CD4-positive, alpha-beta T cell treated with Interleukin-2 at 100 ng/mL for 4 hours (primary cell): ENCODE measurements around the gene PSENEN.

Experiments used
- DNase-seq: peaks from one replicate; pipeline ENCODE4 v3.0.0-alpha.2; 2020; ENCODE audit warnings: low spot score

The PSENEN gene

DNA sequence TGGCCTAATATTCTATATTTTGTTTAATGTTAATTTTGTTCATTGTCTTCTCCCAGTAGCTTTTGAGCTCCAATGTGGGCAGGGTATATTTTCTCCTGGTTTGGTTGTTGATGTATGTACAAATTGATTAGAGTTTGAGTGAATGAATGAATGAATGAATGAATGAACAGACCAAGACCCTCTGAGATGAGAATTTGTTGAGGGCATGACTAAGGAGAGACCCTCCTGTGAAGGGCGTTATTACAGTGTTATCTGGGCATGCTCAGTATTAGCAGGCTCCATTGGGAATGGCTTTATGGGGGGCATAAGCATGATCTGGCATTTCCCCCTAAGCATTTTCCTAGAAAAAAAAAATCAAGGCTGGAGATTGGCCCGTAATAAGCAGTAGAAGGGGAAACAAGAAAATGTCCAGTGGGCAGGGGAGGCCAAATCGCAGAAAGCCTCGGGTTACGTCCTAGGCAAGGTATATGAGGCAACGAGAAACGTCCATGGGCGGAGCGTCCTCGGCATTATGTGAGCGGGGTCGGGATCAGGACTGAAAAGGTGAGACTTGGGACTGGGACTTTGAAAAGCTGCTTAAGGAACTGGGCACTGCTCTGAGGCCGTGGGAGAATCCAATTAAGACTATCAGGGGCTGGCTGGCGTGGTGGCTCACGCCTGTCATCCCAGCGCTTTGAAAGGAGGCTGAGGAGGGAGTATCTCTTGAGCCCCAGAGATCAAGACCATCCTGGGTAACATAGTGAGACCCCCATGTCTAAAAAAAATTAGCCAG, 29.0 kb downstream of the PSENEN start:
- DNase-seq, result no peak

DNA sequence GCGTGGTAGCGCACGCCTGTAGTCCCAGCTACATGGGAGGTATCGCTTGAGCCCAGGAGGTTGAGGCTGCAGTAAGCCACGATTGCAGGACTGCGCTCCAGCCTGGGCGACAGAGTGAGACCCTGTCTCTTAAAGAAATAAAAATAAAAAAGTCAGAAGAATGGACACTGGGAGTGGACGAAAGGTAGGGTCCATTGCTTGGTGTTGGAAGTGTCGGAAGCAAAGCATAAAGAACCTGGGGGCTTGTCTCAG, 29.5 kb downstream of the PSENEN start:
- DNase-seq, result no peak

DNA sequence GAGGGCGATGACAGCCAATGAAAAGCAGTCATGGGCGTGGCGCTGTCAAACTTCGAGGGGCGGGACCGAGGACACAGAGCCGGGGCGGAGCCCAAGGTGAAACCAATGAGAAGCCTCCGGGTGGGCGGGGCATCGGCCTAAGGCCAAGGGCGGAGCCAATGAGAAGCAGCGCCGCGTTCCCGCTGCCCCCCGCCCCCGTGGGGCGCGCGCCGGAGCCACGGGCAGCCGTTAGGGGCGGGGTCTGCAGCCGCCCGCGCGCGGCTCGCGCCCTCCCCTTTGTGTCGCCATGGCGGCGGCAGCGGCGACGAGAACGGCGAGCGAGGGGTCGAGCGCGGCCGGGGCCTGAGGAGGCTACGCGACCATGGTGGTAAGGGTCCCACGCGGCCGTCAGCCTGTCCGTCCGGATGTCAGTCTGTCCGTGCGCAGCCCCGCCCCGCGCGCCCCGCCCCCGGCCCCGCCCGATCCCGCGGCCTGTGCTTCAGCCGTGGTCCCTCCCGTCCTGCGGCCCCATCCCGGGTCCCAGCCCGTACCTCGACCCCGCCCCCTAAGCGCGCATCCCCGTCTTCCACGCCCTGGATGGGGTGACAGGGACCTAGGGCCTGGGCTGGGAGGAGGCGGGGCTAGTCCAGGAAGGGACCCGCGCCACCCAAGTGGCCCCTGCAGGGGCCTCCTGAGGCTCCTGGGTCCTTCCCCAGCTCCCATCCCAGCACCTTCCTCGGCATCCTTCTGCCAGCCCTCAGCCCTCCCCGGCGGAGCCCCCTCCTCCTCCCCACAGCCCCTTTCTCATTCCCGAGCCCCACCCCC, 30.0 kb downstream of the PSENEN start, which contains the start of gene ARHGAP33:
TSS of gene ARHGAP33 (plus strand) at position 267 of the 804 bp plus-strand sequence. CDS start at position 362, 95 bp downstream.
- peak; percentile 99 for DNase-seq

DNA sequence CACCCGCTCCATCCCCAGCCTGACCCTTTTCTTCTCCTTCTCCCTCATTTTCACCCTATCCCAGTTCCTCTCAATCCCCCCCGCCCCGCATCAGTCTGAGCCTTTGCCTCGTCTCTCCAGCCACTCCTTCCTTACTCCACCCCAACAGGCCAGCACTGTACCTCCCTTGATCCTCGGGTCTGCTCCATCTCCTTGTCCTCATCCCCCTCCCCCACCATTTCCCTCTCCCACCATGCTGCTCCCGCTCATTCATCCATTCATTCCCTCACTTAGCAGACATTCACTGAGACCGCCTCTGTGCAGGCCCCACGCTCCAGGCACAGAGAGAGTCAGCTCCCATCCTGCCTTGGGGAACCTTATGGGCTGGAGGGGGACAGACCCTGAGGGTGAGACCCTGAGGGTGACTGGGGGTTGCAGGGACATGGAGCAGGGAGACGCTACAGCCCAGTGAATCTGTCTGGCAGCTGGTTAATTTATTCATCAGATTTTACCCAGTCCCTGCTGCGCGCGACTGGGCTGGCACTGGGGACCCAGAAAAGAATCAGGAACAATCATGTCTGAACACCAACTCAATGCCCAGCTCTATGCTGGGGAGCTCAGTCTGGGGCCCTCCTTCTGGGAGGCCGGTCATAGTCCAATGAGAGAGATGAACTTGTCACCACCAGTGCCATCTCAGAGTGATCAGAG, 30.8 kb downstream of the PSENEN start:
- DNase-seq, result no peak

DNA sequence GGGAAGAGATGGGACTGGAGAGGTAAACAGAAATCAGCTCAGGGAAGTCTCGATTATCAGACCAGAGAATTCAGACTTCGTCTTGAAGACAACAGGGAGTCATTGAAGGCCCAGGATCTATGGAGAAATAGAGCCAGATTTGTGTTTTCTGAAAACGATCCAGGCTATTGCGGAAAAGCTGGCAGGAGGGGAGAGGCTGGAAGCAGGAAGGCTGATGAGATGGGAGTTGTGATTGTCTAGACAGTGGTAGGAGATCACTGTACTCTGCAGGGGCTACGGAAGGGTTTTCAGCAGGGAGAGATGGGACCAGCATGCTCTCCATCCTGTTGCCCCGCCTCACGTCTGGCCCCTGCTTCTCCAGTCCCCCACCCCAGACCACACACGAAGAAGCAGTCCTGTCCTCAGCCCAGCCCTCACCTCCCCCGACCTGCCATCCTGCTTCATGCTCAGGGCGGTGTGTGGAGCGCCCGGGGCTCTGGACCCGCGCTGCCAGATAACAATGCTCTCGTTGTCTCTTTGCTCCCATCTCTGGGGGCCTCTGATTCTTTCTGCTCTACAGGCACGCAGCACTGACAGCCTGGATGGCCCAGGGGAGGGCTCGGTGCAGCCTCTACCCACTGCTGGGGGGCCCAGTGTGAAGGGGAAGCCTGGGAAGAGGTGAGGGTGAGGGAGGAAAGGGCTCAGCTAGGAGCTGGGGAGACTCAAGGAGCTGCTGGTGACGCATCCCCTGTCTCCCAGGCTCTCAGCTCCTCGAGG, 31.8 kb downstream of the PSENEN start:
- no peak for DNase-seq

DNA sequence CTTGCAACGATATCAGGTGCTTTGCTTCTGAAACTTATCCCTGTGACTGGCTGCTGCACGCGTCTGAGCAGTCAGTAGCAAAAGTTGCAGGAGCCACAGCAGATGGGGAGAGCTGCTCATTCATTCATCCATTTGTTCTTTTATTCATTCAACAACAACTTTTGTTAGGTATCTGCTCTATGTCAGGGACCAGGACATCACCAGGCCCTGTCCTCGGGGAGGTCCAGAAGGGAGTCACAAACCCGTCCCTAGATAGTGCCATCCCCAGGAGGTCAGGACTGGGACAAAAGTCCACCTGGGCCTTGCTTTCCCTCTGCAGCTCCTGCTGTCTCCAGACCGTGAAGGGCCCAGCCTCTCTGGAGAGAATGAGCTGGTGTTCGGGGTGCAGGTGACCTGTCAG, 32.5 kb downstream of the PSENEN start:
- no peak for DNase-seq

DNA sequence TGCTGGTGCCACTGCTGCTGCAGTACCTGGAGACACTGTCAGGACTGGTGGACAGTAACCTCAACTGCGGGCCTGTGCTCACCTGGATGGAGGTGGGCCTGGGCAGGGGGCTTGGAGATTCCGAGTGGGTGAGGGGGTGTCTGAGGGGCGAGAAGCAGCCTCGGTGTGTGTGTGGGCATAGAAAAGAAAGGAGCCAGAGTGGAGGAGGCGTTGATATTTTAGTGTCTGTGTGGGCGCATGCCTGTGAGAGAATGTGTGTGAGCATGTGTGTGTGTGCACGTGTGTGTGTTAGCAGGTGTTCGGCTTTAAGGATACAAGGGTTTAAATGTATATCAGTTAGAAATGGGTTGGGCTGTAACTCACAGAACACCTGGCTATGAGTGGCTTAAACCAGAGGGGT, 33.6 kb downstream of the PSENEN start:
- no peak for DNase-seq

DNA sequence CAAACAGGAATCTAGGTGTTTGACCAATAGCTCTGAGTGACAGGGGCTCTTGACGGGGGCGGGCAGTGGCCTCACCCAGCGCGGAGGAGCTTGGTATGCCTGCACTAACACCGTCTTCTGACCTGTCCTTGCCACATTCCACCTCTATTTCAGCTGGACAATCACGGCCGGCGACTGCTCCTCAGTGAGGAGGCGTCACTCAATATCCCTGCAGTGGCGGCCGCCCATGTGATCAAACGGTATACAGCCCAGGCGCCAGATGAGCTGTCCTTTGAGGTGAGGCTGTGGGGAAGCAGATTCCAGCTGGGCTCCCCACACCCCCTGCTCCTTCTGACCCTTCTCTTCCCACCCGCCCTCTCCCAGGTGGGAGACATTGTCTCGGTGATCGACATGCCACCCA, 34.6 kb downstream of the PSENEN start:
- no peak for DNase-seq

DNA sequence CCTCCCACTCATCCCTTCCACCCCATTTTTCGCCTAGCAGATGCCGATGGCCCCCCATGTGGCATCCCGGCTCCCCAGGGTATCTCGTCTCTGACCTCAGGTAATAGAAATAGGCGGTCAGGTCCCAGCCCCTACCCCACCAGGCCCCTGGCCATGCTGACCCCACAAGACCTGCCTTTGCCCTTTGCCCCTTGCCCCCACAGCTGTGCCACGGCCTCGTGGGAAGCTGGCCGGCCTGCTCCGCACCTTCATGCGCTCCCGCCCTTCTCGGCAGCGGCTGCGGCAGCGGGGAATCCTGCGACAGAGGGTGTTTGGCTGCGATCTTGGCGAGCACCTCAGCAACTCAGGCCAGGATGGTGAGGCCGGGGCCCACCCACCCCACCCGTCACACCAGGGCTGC, 35.3 kb downstream of the PSENEN start:
- DNase-seq, result no peak

DNA sequence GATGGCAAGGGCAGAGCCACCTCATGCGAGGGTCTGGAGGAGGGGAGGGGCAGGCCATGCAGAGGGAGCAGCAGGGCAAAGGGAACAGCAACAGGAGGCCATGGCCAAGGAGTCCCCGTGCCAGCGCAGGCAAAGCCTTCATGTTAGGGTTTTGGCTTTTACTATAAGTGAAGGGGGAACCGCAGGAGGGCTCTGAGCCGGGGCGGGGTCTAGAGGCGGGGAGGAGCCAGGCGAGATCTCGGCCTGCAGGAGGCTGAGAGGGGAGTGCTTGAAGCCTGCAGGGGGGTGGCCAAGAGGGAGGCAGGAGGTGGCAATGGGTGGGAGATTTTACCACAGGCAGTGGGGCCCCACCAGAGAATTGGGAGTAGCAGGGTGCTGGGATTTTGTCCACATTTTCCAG, 36.2 kb downstream of the PSENEN start:
- no peak for DNase-seq

DNA sequence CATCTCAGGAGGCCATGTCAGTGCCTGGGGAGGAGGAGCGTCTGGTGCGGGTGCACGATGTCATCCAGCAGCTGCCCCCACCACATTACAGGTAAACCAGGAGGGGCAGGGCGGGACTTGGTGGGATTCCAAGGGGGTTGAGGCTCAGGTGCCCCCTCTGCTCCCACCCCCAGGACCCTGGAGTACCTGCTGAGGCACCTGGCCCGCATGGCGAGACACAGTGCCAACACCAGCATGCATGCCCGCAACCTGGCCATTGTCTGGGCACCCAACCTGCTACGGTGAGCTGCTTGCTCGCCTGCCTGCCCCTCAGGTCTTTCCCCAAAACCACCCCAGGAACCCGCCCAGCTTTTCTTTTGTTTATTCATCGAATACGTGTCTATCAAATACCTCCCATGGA, 37.1 kb downstream of the PSENEN start:
- DNase-seq, result no peak

DNA sequence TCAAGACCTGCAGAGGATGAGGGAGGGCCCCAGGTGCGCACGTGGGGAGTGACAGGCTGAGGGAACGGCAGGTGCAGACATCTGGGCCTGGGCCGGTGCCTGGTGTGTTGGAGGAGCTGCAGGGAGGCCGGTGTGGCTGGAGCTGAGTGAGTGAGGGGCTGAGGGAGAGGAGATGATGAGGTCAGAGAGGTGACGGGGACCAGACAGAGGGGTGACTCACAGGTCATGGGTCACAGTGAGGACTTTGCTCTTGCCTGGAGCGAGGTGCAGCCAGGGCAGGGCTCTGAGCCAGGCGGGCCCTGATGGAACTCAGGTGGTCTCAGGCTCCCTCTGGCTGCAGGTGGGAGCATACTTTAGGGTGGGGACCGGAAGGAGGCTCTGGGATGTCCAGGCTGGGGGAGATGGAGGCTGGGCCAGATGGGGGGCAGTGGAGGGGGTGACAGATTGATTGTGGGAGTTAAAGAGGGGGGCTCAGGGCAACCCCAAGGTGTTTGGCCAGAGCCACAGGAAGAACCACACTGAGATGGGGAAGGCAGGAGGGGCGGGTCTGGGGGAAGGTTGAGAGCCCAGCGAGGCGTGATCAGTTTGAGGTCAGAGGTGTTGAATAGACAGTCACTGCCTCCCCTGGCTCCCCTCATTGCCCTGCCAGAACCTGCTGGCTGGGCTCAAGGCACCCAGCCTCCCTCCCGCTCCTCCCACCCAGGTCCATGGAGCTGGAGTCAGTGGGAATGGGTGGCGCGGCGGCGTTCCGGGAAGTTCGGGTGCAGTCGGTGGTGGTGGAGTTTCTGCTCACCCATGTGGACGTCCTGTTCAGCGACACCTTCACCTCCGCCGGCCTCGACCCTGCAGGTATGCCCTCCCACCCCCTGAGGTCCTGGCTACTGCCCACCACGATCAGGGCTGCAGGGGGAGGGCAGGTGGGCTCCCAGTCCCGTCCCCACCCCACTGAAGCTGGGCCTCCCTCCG, 38.3 kb downstream of the PSENEN start:
- no peak for DNase-seq

DNA sequence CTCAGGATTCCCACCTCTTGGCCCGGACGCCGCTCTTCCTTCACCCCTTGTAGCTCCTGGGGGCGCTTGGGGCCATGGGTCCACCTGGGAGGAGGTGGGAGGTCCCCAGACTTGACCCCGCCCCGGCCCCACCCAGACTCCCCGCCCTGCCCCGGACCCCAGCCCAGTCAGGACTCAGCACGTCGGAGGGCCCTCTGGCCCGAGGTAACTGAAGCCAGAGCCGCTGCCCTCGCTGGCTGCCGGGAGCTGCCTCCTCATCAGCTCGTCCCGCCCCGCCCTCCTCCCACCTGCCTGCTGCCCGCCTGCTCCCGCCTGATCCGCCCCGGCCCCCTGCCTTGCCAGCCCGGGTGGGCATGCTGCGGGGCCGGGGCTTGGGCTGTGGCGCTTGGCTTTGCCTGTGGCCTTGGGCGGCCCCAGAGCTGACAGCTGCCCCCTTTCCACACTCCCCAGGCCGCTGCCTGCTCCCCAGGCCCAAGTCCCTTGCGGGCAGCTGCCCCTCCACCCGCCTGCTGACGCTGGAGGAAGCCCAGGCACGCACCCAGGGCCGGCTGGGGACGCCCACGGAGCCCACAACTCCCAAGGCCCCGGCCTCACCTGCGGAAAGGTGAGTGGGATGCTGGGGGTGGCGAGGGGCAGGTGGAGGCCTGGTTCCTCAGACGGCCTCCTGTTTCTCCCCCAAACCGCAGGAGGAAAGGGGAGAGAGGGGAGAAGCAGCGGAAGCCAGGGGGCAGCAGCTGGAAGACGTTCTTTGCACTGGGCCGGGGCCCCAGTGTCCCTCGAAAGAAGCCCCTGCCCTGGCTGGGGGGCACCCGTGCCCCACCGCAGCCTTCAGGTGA, 39.3 kb downstream of the PSENEN start:
- no peak for DNase-seq

DNA sequence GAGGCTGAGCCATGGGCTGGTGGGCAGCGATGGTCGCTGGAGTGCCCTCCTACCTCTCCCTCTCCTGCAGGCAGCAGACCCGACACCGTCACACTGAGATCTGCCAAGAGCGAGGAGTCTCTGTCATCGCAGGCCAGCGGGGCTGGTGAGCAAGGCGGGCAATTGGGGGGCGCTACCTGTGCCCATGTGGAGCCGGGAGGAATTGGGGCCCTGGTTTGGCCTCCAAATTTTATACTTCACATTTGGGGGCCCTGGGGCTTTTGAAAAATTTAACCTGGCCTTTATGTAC, 39.8 kb downstream of the PSENEN start:
- DNase-seq, result no peak

DNA sequence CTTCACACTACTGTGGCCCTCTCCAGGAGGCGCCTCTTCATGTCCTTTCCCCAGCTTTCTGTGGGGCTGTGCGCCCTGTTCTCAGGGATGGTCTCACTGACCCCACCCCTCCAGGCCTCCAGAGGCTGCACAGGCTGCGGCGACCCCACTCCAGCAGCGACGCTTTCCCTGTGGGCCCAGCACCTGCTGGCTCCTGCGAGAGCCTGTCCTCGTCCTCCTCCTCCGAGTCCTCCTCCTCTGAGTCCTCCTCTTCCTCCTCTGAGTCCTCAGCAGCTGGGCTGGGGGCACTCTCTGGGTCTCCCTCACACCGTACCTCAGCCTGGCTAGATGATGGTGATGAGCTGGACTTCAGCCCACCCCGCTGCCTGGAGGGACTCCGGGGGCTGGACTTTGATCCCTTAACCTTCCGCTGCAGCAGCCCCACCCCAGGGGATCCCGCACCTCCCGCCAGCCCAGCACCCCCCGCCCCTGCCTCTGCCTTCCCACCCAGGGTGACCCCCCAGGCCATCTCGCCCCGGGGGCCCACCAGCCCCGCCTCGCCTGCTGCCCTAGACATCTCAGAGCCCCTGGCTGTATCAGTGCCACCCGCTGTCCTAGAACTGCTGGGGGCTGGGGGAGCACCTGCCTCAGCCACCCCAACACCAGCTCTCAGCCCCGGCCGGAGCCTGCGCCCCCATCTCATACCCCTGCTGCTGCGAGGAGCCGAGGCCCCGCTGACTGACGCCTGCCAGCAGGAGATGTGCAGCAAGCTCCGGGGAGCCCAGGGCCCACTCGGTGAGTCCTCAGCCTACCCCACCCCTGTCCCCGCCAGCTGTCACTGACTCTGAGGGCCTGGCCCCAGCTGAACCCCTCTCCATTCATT, 41.1 kb downstream of the PSENEN start:
- no peak for DNase-seq

DNA sequence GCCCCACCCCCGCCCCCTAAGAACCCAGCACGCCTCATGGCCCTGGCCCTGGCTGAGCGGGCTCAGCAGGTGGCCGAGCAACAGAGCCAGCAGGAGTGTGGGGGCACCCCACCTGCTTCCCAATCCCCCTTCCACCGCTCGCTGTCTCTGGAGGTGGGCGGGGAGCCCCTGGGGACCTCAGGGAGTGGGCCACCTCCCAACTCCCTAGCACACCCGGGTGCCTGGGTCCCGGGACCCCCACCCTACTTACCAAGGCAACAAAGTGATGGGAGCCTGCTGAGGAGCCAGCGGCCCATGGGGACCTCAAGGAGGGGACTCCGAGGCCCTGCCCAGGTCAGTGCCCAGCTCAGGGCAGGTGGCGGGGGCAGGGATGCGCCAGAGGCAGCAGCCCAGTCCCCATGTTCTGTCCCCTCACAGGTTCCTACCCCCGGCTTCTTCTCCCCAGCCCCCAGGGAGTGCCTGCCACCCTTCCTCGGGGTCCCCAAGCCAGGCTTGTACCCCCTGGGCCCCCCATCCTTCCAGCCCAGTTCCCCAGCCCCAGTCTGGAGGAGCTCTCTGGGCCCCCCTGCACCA, 41.9 kb downstream of the PSENEN start:
- DNase-seq, result no peak

DNA sequence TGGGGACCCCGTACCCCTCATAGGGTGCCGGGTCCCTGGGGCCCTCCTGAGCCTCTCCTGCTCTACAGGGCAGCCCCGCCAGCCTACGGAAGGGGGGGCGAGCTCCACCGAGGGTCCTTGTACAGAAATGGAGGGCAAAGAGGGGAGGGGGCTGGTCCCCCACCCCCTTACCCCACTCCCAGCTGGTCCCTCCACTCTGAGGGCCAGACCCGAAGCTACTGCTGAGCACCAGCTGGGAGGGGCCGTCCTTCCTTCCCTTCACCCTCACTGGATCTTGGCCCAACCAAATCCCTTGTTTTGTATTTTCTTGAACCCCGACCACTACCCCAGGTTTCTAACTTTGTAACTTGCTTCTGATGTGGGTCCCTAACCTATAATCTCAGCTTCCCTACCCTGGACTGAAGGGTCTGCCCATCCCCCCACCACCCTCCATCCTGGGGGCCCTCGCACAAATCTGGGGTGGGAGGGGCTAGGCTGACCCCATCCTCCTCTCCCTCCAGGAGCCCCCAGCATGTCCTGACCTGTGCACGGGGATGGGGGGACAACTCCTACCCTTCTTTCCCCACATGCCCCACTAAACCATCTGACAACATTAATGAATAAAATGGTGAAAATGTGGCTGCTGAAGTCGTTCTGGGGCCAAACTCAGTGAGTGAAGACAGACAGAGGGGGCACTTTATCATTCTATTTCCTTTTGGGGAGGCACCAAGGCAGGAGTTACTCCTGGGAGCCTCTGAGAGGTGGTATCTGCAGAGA, 42.9 kb downstream of the PSENEN start:
- DNase-seq, result no peak

DNA sequence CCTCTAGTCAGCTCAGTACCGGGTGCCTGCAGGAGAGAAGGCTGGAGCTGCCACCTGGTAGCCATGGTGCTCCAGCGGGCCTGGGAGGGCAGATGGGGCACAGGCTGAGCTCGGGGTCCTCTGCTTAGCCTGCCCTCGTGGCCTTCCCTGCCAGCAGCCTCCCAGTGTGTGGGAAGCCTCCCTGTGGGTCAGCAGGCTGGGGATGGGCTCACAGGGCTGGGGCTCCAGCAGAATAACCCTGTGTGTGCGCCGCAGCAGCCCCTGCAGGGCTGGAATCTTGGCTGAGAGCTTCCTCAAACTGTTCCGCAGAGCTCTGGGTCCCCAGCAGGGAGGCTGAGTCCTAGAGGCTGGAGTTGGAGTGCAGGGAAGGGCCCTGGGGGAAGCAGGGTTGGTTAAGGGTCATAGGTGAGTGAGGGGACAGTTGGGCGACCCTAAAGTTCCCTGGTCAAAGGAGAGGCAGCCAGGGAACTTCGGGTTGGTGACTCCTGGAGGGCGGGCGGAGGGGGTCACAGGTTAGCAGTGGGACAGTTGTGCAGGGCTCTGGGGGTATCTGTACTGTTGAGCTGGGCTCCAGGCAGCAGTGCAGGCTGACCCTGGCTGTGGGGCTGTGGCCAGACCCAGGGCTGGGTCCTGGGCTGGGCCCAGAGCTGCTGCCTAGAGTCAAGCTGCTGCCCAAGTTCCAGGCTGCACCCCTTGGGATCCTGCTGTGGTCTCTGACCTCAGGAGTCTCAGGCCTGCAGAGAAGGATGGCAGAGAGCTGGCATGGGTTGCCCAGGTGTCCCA, 43.9 kb downstream of the PSENEN start:
- no peak for DNase-seq
